GM20431 (cell line): ENCODE measurements around the gene TIMM44.

Experiments
- in situ Hi-C: fragments of 300-500 bp; cut with MseI, MboI; formaldehyde crosslinking; loops from one replicate; pipeline ENCODE4 v1.15.0; 2020; ENCODE audit warnings: low sequenced_read_pairs; ENCODE audit not compliant: unreplicated experiment

The TIMM44 gene

GRCh38 chr19:7917267-7918061 lies 26.0 kb downstream of the TIMM44 start:
- in situ Hi-C loops = no loop called here

- in situ Hi-C loops = no loop called here
Measured at GRCh38 chr19:7916955-7917266, 26.6 kb downstream of the TIMM44 start.

- in situ Hi-C loops = no loop called here
Measured at GRCh38 chr19:7916103-7916954, 27.1 kb downstream of the TIMM44 start.

GRCh38 chr19:7915250-7916102 lies 28.0 kb downstream of the TIMM44 start:
- in situ Hi-C loops = no loop called here

GRCh38 chr19:7914598-7915045 lies 28.8 kb downstream of the TIMM44 start, which contains the start of gene TGFBR3L:
TSS of gene TGFBR3L (plus strand) at chr19:7914830.
- in situ Hi-C loops = no loop called here

- in situ Hi-C loops = no loop called here
Measured at GRCh38 chr19:7914099-7914498, 29.4 kb downstream of the TIMM44 start.

GRCh38 chr19:7913652-7914051 lies 29.8 kb downstream of the TIMM44 start:
- in situ Hi-C loops = no loop called here

- in situ Hi-C loops = no loop called here
Measured at GRCh38 chr19:7912697-7913564, 30.5 kb downstream of the TIMM44 start.

- in situ Hi-C loops = no loop called here
Measured at GRCh38 chr19:7912144-7912696, 31.2 kb downstream of the TIMM44 start.

GRCh38 chr19:7911508-7912143 lies 31.8 kb downstream of the TIMM44 start:
- in situ Hi-C loops = no loop called here

- in situ Hi-C loops = no loop called here
Measured at GRCh38 chr19:7910321-7911161, 32.9 kb downstream of the TIMM44 start.

- in situ Hi-C loops = no loop called here
Measured at GRCh38 chr19:7909471-7910067, 33.9 kb downstream of the TIMM44 start.

- in situ Hi-C loops = no loop called here
Measured at GRCh38 chr19:7908742-7909461, 34.6 kb downstream of the TIMM44 start.

GRCh38 chr19:7908078-7908699 lies 35.3 kb downstream of the TIMM44 start:
- in situ Hi-C loops = no loop called here

- in situ Hi-C loops = no loop called here
Measured at GRCh38 chr19:7907544-7907943, 35.9 kb downstream of the TIMM44 start.

- in situ Hi-C loops = no loop called here
Measured at GRCh38 chr19:7907122-7907521, 36.3 kb downstream of the TIMM44 start.
